Measurements from ENCODE around the gene SNX4. TPM values are rescaled to one million over a fixed set of nuclear protein-coding genes. Genes with fewer than 3 reads are reported as not detected.

SNX4 gene
- polyA plus RNA-seq, 1 donor from 2014 or later: 180 TPM

GRCh38 chr3:125428216-125428830 lies 91.7 kb downstream of the SNX4 start:
- TF ChIP-seq MXI1 (conservative IDR thresholded peaks at IDR 0.05; ENCODE audit: poor library complexity, severe bottlenecking) (no peak), TAF1 (IDR thresholded peaks at IDR 0.05; ENCODE audit: low read depth) (no peak), RAD21 (conservative IDR thresholded peaks at IDR 0.05) (no peak), POLR2AphosphoS5 (IDR thresholded peaks at IDR 0.05) (no peak), EZH2 (IDR thresholded peaks at IDR 0.05; ENCODE audit: borderline replicate concordance, insufficient read depth, low read length, poor library complexity, severe bottlenecking) (no peak), SMC3 (conservative IDR thresholded peaks at IDR 0.05; ENCODE audit: poor library complexity) (no peak), EP300 (conservative IDR thresholded peaks at IDR 0.05; ENCODE audit: poor library complexity, severe bottlenecking) (no peak)
- TF ChIP-seq, protein P1, sequence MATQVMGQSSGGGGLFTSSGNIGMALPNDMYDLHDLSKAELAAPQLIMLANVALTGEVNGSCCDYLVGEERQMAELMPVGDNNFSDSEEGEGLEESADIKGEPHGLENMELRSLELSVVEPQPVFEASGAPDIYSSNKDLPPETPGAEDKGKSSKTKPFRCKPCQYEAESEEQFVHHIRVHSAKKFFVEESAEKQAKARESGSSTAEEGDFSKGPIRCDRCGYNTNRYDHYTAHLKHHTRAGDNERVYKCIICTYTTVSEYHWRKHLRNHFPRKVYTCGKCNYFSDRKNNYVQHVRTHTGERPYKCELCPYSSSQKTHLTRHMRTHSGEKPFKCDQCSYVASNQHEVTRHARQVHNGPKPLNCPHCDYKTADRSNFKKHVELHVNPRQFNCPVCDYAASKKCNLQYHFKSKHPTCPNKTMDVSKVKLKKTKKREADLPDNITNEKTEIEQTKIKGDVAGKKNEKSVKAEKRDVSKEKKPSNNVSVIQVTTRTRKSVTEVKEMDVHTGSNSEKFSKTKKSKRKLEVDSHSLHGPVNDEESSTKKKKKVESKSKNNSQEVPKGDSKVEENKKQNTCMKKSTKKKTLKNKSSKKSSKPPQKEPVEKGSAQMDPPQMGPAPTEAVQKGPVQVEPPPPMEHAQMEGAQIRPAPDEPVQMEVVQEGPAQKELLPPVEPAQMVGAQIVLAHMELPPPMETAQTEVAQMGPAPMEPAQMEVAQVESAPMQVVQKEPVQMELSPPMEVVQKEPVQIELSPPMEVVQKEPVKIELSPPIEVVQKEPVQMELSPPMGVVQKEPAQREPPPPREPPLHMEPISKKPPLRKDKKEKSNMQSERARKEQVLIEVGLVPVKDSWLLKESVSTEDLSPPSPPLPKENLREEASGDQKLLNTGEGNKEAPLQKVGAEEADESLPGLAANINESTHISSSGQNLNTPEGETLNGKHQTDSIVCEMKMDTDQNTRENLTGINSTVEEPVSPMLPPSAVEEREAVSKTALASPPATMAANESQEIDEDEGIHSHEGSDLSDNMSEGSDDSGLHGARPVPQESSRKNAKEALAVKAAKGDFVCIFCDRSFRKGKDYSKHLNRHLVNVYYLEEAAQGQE (IDR thresholded peaks at IDR 0.05; ENCODE audit: borderline replicate concordance): no peak
- TF ChIP-seq, protein P2, sequence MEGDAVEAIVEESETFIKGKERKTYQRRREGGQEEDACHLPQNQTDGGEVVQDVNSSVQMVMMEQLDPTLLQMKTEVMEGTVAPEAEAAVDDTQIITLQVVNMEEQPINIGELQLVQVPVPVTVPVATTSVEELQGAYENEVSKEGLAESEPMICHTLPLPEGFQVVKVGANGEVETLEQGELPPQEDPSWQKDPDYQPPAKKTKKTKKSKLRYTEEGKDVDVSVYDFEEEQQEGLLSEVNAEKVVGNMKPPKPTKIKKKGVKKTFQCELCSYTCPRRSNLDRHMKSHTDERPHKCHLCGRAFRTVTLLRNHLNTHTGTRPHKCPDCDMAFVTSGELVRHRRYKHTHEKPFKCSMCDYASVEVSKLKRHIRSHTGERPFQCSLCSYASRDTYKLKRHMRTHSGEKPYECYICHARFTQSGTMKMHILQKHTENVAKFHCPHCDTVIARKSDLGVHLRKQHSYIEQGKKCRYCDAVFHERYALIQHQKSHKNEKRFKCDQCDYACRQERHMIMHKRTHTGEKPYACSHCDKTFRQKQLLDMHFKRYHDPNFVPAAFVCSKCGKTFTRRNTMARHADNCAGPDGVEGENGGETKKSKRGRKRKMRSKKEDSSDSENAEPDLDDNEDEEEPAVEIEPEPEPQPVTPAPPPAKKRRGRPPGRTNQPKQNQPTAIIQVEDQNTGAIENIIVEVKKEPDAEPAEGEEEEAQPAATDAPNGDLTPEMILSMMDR (IDR thresholded peaks at IDR 0.05; ENCODE audit: poor library complexity, severe bottlenecking): no peak
- H2AFZ ChIP-seq (ENCODE audit: low read depth, low read length): no peak overlapping the region
- H3K4me3 ChIP-seq (ENCODE audit: low read length): no peak overlapping the region
- H3K9me3 ChIP-seq (ENCODE audit: low read length): no peaks in the 10 kb centered on the region
- H3K79me2 ChIP-seq (replicated peaks; ENCODE audit: insufficient read depth, low read length): no peaks in the 10 kb centered on the region
- no peaks in the 10 kb centered on the region for H3K27me3 ChIP-seq (ENCODE audit: insufficient read depth, low read depth, low read length)
- no peaks in the 10 kb centered on the region for H3K9me2 ChIP-seq (ENCODE audit: insufficient read depth, low read length)
- no peak overlapping the region for H3K4me2 ChIP-seq (ENCODE audit: low read length)
- H3F3A ChIP-seq (ENCODE audit: insufficient read depth, low read length, poor library complexity, severe bottlenecking): no peaks in the 10 kb centered on the region
- H3K9ac ChIP-seq (ENCODE audit: low read length): no peak overlapping the region
- no peak overlapping the region for H3K27ac ChIP-seq (ENCODE audit: low read length)
- H4K20me1 ChIP-seq (ENCODE audit: insufficient read depth): no peaks in the 10 kb centered on the region
- no peaks in the 10 kb centered on the region for H3K36me3 ChIP-seq (ENCODE audit: insufficient read depth, low read length)

DNA sequence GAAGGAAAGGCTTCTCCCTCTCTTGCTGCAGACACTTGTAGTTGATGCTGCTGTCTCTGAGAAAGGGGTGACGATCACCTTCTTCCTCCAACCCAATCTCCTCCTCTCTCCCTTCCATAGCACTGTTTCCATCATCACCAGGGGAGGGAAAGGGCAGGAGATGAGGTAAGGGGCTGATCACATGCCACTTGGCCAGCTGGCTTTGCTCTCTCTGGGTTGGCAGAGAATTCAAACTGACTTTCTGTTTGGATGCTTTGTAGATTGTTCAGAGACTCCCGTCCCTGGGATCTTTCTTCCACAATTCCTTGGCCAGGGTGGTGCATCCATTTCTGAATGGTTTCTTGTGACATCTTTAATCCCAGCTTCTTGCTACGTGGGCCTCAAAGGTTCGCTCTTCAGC lies 101.7 kb downstream of the SNX4 start:
- Histone ChIP-seq H3K4me2 (ENCODE audit: low read length) (no peak overlapping the region), H2AFZ (ENCODE audit: low read depth, low read length) (no peak overlapping the region), H3K79me2 (replicated peaks; ENCODE audit: insufficient read depth, low read length) (no peaks in the 10 kb centered on the region), H3K9ac (ENCODE audit: low read length) (no peak overlapping the region), H3K4me3 (ENCODE audit: low read length) (no peak overlapping the region), H3K27ac (ENCODE audit: low read length) (no peak overlapping the region), H3K36me3 (ENCODE audit: insufficient read depth, low read length) (no peaks in the 10 kb centered on the region), H3K9me3 (ENCODE audit: low read length) (no peaks in the 10 kb centered on the region), H3F3A (ENCODE audit: insufficient read depth, low read length, poor library complexity, severe bottlenecking) (no peaks in the 10 kb centered on the region), H3K9me2 (ENCODE audit: insufficient read depth, low read length) (no peaks in the 10 kb centered on the region), H4K20me1 (ENCODE audit: insufficient read depth) (no peaks in the 10 kb centered on the region), H3K27me3 (ENCODE audit: insufficient read depth, low read depth, low read length) (no peaks in the 10 kb centered on the region)
- TF ChIP-seq RAD21 (conservative IDR thresholded peaks at IDR 0.05): no peak
